Subcutaneous abdominal adipose tissue (tissue), 5 donors: Measurements from ENCODE around the gene TUSC2.

Experiments
- H3K27ac ChIP-seq: one replicate; pipeline ENCODE4 v1.7.0; 2013; ENCODE audit warnings: low read depth, mild to moderate bottlenecking, inconsistent platforms, low read length, moderate library complexity
- H3K27me3 ChIP-seq, 5 donors: one replicate each; pipeline ENCODE4 v1.7.0; 2013; ENCODE audit warnings: low read length in 5 of 5, inconsistent platforms in 1 of 5; ENCODE audit not compliant: control insufficient read depth in 5 of 5, insufficient read depth in 4 of 5
- H3K36me3 ChIP-seq, 5 donors: one replicate each; pipeline ENCODE4 v1.7.0; 2013; ENCODE audit warnings: low read length in 5 of 5; ENCODE audit not compliant: control insufficient read depth in 5 of 5, insufficient read depth in 5 of 5
- H3K4me1 ChIP-seq, 5 donors: one replicate each; pipeline ENCODE4 v1.7.0; 2013; ENCODE audit warnings: low read length in 5 of 5, mild to moderate bottlenecking in 3 of 5, moderate library complexity in 1 of 5; ENCODE audit not compliant: control insufficient read depth in 5 of 5, insufficient read depth in 5 of 5
- H3K4me3 ChIP-seq, 5 donors: one replicate each; pipeline ENCODE4 v1.7.0; 2013; ENCODE audit warnings: low read length in 5 of 5, low read depth in 1 of 5
- H3K9ac ChIP-seq, 5 donors: one replicate each; pipeline ENCODE4 v1.7.0; 2013; ENCODE audit warnings: low read length in 5 of 5, mild to moderate bottlenecking in 4 of 5, moderate library complexity in 3 of 5
- H3K9me3 ChIP-seq, 5 donors: one replicate each; pipeline ENCODE4 v1.7.0; 2013; ENCODE audit warnings: low read length in 5 of 5; ENCODE audit not compliant: control insufficient read depth in 5 of 5
- donor health status: healthy.
- donor health status: healthy.
- donor health status: healthy.
- donor health status: healthy.
- donor health status: healthy.

Gene TUSC2

GRCh38 chr3:50303013-50303815 is 24.8 kb downstream of the TUSC2 start, which contains the start of gene HYAL1:
Gene HYAL1 (minus strand): TSS chr3:50303574. CDS start chr3:50302956, 618 bp downstream.
- Histone ChIP-seq H3K27ac (peak within 1 kb of the TSS; percentile 57), H3K9ac (peak within 1 kb of the TSS in 2 of 5 donors; percentile 60 to 66), H3K4me1 (peaks cover 14 to 46% (median 37%) of the 10 kb centered on the region in 5 donors), H3K36me3 (no peaks in the 10 kb centered on the region), H3K27me3 (no peaks in the 10 kb centered on the region), H3K4me3 (peak within 1 kb of the TSS in 4 of 5 donors; percentile 38 to 51 (median 46)), H3K9me3 (no peaks in the 10 kb centered on the region)

GRCh38 chr3:50302095-50303012 is 25.7 kb downstream of the TUSC2 start:
- Histone ChIP-seq H3K9me3 (no peaks in the 10 kb centered on the region), H3K4me1 (peaks cover 14 to 52% (median 41%) of the 10 kb centered on the region in 5 donors)

GRCh38 chr3:50300681-50301254 is 27.3 kb downstream of the TUSC2 start:
- Histone ChIP-seq H3K4me1 (peaks cover 14 to 52% (median 41%) of the 10 kb centered on the region in 5 donors), H3K27ac (peak overlapping the region; percentile 94), H3K9ac (peak overlapping the region in 2 of 5 donors; percentile 73 to 81), H3K9me3 (no peaks in the 10 kb centered on the region), H3K4me3 (peak overlapping the region in 3 of 5 donors; percentile 62 to 72 (median 69)), H3K27me3 (no peaks in the 10 kb centered on the region), H3K36me3 (peaks cover 0 to 7% (median 4%) of the 10 kb centered on the region in 5 donors)

More at GRCh38 chr3:50302095-50303012, 25.7 kb downstream of the TUSC2 start:
- Histone ChIP-seq H3K36me3 (peaks cover 0 to 2% (median 0%) of the 10 kb centered on the region in 5 donors), H3K9ac (peak overlapping the region in 2 of 5 donors; percentile 60 to 66), H3K27ac (peak overlapping the region; percentile 57), H3K4me3 (peak overlapping the region in 3 of 5 donors; percentile 38 to 49 (median 42)), H3K27me3 (no peaks in the 10 kb centered on the region)

GRCh38 chr3:50299929-50300680 is 27.9 kb downstream of the TUSC2 start:
- Histone ChIP-seq H3K27me3 (no peaks in the 10 kb centered on the region), H3K4me3 (peak overlapping the region; percentile 62 to 86 (median 72)), H3K36me3 (peaks cover 0 to 7% (median 4%) of the 10 kb centered on the region in 5 donors), H3K27ac (peak overlapping the region; percentile 94), H3K4me1 (peaks cover 14 to 52% (median 41%) of the 10 kb centered on the region in 5 donors), H3K9ac (peak overlapping the region; percentile 73 to 93 (median 78)), H3K9me3 (no peaks in the 10 kb centered on the region)

- no peaks in the 10 kb centered on the region for H3K27me3 ChIP-seq
- H3K9me3 ChIP-seq = no peaks in the 10 kb centered on the region
- H3K9ac ChIP-seq = peak overlapping the region; percentile 73 to 93 (median 78)
- peak overlapping the region; percentile 94 for H3K27ac ChIP-seq
- H3K4me1 ChIP-seq = peaks cover 14 to 52% (median 41%) of the 10 kb centered on the region in 5 donors
- peaks cover 0 to 7% (median 4%) of the 10 kb centered on the region in 5 donors for H3K36me3 ChIP-seq
- H3K4me3 ChIP-seq = peak overlapping the region; percentile 62 to 86 (median 72)
Observed at GRCh38 chr3:50299638-50299928, 28.4 kb downstream of the TUSC2 start.

GRCh38 chr3:50298836-50299637 is 29.0 kb downstream of the TUSC2 start, which contains the start of the genes HYAL3 and NAA80:
Gene HYAL3 (minus strand): TSS chr3:50299405. CDS start chr3:50295602, 3,803 bp downstream.
Gene NAA80 (minus strand): TSS chr3:50299405. CDS start chr3:50297463, 1,942 bp downstream.
- peaks cover 14 to 52% (median 41%) of the 10 kb centered on the region in 5 donors for H3K4me1 ChIP-seq
- peak within 1 kb of the TSS; percentile 77 to 93 (median 81) for H3K9ac ChIP-seq
- peak within 1 kb of the TSS; percentile 72 to 91 (median 88) for H3K4me3 ChIP-seq

GRCh38 chr3:50297896-50298725 is 29.9 kb downstream of the TUSC2 start:
- H3K36me3 ChIP-seq = peaks cover 0 to 7% (median 4%) of the 10 kb centered on the region in 5 donors
- peaks cover 14 to 50% (median 42%) of the 10 kb centered on the region in 5 donors for H3K4me1 ChIP-seq
- no peaks in the 10 kb centered on the region for H3K9me3 ChIP-seq
- peak overlapping the region in 4 of 5 donors; percentile 66 to 87 (median 76) for H3K9ac ChIP-seq
- peak overlapping the region; percentile 77 for H3K27ac ChIP-seq
- peak overlapping the region; percentile 61 to 91 (median 88) for H3K4me3 ChIP-seq
- no peaks in the 10 kb centered on the region for H3K27me3 ChIP-seq

More at GRCh38 chr3:50298836-50299637, 29.0 kb downstream of the TUSC2 start, which contains the start of the genes HYAL3 and NAA80:
- Histone ChIP-seq H3K27ac (peak within 1 kb of the TSS; percentile 94), H3K27me3 (no peaks in the 10 kb centered on the region), H3K36me3 (peaks cover 0 to 7% (median 4%) of the 10 kb centered on the region in 5 donors), H3K9me3 (no peaks in the 10 kb centered on the region)

GRCh38 chr3:50297384-50297775 is 30.6 kb downstream of the TUSC2 start:
- no peak overlapping the region for H3K9ac ChIP-seq
- no peak overlapping the region for H3K4me3 ChIP-seq
- H3K9me3 ChIP-seq = no peaks in the 10 kb centered on the region
- H3K36me3 ChIP-seq = peaks cover 0 to 7% (median 4%) of the 10 kb centered on the region in 5 donors
- H3K27ac ChIP-seq = no peak overlapping the region
- peaks cover 14 to 50% (median 41%) of the 10 kb centered on the region in 5 donors for H3K4me1 ChIP-seq
- no peaks in the 10 kb centered on the region for H3K27me3 ChIP-seq
